WTC11 (cell line): ENCODE data around the gene CAPN9. TPM values are rescaled to one million over a fixed set of nuclear protein-coding genes. Genes with fewer than 3 reads are reported as not detected.

Experiments used
- ATAC-seq: fragments of 200-7000 bp; cut with Tn5 transposase; 2 replicates; pipeline ENCODE4 v1.10.0; 2021; ENCODE audit warnings: mild to moderate bottlenecking, moderate library complexity
- CTCF ChIA-PET: fragments of 300-600 bp; sonication (Branson Sonifier 250); formaldehyde crosslinking; loops from one replicate; lab custom pipeline; 2021; ENCODE audit warnings: antibody characterized with exemption; lab: Charles Lee
- POLR2A ChIA-PET: fragments of 350-600 bp; sonication (Branson Sonifier 250); formaldehyde crosslinking; loops from one replicate; lab custom pipeline; 2021; ENCODE audit warnings: antibody characterized with exemption; lab: Charles Lee
- DNase-seq: peaks from one replicate; pipeline ENCODE4 v3.0.0; 2021; ENCODE audit warnings: low spot score
- H3K27ac Mint-ChIP-seq: 2 replicates; pipeline ENCODE4 v1.8.0; 2021; ENCODE audit warnings: mixed read lengths
- H3K27me3 Mint-ChIP-seq: 2 replicates; pipeline ENCODE4 v1.8.0; 2021; ENCODE audit warnings: low read depth, mild to moderate bottlenecking, moderate library complexity, mixed read lengths
- H3K36me3 Mint-ChIP-seq: 2 replicates; pipeline ENCODE4 v1.8.0; 2021; ENCODE audit warnings: mixed read lengths
- H3K4me1 Mint-ChIP-seq: 2 replicates; pipeline ENCODE4 v1.8.0; 2022; ENCODE audit warnings: mixed read lengths
- H3K4me3 Mint-ChIP-seq: 2 replicates; pipeline ENCODE4 v1.8.0; 2021; ENCODE audit warnings: mild to moderate bottlenecking, moderate library complexity, mixed read lengths
- H3K9me3 Mint-ChIP-seq: 2 replicates; pipeline ENCODE4 v1.8.0; 2021; ENCODE audit warnings: mixed read lengths
- CREB1 ChIP-seq: sonication (generic); formaldehyde crosslinking; IDR thresholded peaks from 2 replicates; pipeline ENCODE4 v1.8.0; 2023; ENCODE audit warnings: mild to moderate bottlenecking, missing genetic modification reagents
- CREM ChIP-seq: sonication (generic); formaldehyde crosslinking; IDR thresholded peaks from 2 replicates; pipeline ENCODE4 v1.8.1; 2022; ENCODE audit warnings: mild to moderate bottlenecking, missing genetic modification reagents, moderate library complexity
- EMX1 ChIP-seq: fragments of 250-450 bp; sonication (Bioruptor Pico); IDR thresholded peaks from 2 replicates; pipeline ENCODE4 v1.8.0; 2021; ENCODE audit warnings: mild to moderate bottlenecking
- HMGA2 ChIP-seq: fragments of 250-450 bp; sonication (Bioruptor Pico); IDR thresholded peaks from 2 replicates; pipeline ENCODE4 v1.4.0; 2021; ENCODE audit warnings: mild to moderate bottlenecking, moderate library complexity
- IRF2 ChIP-seq: sonication (generic); formaldehyde crosslinking; IDR thresholded peaks from 2 replicates; pipeline ENCODE4 v1.8.0; 2022; ENCODE audit warnings: low read depth, missing genetic modification reagents, borderline replicate concordance
- NFATC4 ChIP-seq: fragments of 250-450 bp; sonication (Bioruptor Pico); IDR thresholded peaks from 2 replicates; pipeline ENCODE4 v1.9.0; 2021; ENCODE audit warnings: mild to moderate bottlenecking
- NR2C2 ChIP-seq: sonication (generic); formaldehyde crosslinking; IDR thresholded peaks from 2 replicates; pipeline ENCODE4 v1.8.0; 2022; ENCODE audit warnings: mild to moderate bottlenecking, missing genetic modification reagents
- TCF7 ChIP-seq: sonication (generic); formaldehyde crosslinking; IDR thresholded peaks from 2 replicates; pipeline ENCODE4 v1.8.0; 2022; ENCODE audit warnings: mild to moderate bottlenecking, low read depth, missing genetic modification reagents, moderate library complexity
- TEAD1 ChIP-seq: sonication (generic); formaldehyde crosslinking; IDR thresholded peaks from 2 replicates; pipeline ENCODE4 v1.8.0; 2022; ENCODE audit warnings: mild to moderate bottlenecking, missing genetic modification reagents
- TEAD4 ChIP-seq: sonication (generic); formaldehyde crosslinking; IDR thresholded peaks from 2 replicates; pipeline ENCODE4 v1.8.0; 2022; ENCODE audit warnings: mild to moderate bottlenecking, missing genetic modification reagents
- ZNF317 ChIP-seq: sonication (generic); formaldehyde crosslinking; IDR thresholded peaks from 2 replicates; pipeline ENCODE4 v1.8.1; 2023; ENCODE audit warnings: low read depth, mild to moderate bottlenecking, moderate library complexity, missing genetic modification reagents, borderline replicate concordance
- total RNA-seq: library from RNA; stranded (reverse); gene quantifications from 3 replicates; pipeline ENCODE4 v1.2.3, GENCODE V29; 2021
- TF ChIP-seq, protein P1 (sequence below): fragments of 250-450 bp; sonication (Bioruptor Pico); conservative IDR thresholded peaks from 2 replicates; pipeline ENCODE4 v1.9.0; 2021; ENCODE audit warnings: mild to moderate bottlenecking
- TF ChIP-seq, protein P2 (sequence below): sonication (generic); formaldehyde crosslinking; IDR thresholded peaks from 2 replicates; pipeline ENCODE4 v1.8.1; 2023; ENCODE audit warnings: mild to moderate bottlenecking, missing genetic modification reagents
- TF ChIP-seq, protein P3 (sequence below): sonication (generic); formaldehyde crosslinking; IDR thresholded peaks from 2 replicates; pipeline ENCODE4 v1.8.1; 2022; ENCODE audit warnings: mild to moderate bottlenecking, missing genetic modification reagents, moderate library complexity, borderline replicate concordance
- TF ChIP-seq, protein P4 (sequence below): fragments of 250-450 bp; sonication (Bioruptor Pico); IDR thresholded peaks from 2 replicates; pipeline ENCODE4 v1.9.0; 2021; ENCODE audit warnings: mild to moderate bottlenecking
- TF ChIP-seq, protein P5 (sequence below): sonication (generic); formaldehyde crosslinking; IDR thresholded peaks from 2 replicates; pipeline ENCODE4 v1.8.0; 2022; ENCODE audit warnings: mild to moderate bottlenecking, missing genetic modification reagents
- TF ChIP-seq, protein P6 (sequence below): sonication (generic); formaldehyde crosslinking; IDR thresholded peaks from 2 replicates; pipeline ENCODE4 v1.8.0; 2022; ENCODE audit warnings: missing genetic modification reagents
- TF ChIP-seq, protein P7 (sequence below): sonication (generic); formaldehyde crosslinking; IDR thresholded peaks from 2 replicates; pipeline ENCODE4 v1.8.0; 2023; ENCODE audit warnings: missing genetic modification reagents
- TF ChIP-seq, protein P8 (sequence below): sonication (generic); formaldehyde crosslinking; IDR thresholded peaks from 2 replicates; pipeline ENCODE4 v1.8.1; 2022; ENCODE audit warnings: mild to moderate bottlenecking, moderate library complexity, missing genetic modification reagents

CAPN9 gene
- total RNA-seq, 1 experiment from 2014 or later = not detected

DNA sequence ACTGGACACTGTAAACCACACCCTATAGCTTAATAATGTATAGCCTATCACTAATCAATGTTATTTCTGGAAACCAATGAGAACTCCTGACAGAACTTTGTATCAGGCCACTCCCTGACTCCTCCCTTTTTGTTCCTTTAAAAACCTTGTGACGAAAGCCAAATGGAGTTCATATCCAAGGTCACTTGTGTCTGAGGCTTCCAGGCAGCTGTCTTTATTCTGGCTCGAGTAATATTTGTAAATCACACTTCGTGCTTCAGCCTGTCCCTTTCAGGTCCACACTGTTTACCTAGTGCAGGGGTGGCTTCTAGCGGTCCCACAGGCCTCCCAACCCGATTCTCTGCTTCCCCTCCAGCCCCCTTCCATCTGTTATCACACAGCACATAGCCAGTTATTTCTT lies 16.2 kb upstream of the CAPN9 start (continued):
- TF ChIP-seq, protein P1, sequence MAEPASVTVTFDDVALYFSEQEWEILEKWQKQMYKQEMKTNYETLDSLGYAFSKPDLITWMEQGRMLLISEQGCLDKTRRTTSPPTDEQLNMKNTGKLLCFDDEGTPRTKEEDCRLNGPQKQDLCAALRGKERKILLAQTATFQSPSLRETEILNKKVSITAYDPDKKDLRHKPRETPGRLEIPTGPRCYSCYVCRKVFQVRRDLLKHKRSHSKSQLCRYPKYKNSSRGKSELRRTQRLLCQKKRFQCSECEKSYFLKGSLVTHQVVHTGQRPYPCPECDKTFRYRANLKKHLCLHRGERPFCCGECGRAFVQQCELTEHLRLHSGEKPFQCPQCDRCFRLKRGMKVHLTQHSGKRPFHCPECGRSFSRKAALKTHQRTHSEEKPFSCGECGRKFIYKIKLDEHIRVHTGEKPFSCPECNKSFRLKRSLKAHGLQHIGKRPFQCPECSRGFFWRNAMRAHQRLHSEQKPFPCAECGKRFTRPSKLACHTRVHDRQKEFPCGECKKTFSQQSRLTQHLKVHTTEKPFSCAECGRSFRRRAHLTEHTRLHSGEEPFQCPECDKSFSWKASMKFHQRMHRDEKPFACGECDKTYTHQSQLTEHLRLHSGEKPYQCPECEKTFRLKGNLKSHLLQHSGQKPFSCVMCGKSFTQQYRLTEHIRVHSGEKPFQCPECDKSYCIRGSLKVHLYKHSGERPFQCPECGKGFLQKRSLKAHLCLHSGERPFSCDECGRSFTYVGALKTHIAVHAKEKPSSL (CRISPR knock-in tag) = no peak
- TF ChIP-seq, protein P2, sequence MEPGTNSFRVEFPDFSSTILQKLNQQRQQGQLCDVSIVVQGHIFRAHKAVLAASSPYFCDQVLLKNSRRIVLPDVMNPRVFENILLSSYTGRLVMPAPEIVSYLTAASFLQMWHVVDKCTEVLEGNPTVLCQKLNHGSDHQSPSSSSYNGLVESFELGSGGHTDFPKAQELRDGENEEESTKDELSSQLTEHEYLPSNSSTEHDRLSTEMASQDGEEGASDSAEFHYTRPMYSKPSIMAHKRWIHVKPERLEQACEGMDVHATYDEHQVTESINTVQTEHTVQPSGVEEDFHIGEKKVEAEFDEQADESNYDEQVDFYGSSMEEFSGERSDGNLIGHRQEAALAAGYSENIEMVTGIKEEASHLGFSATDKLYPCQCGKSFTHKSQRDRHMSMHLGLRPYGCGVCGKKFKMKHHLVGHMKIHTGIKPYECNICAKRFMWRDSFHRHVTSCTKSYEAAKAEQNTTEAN (CRISPR knock-in tag) = no peak
- TF ChIP-seq HMGA2 (CRISPR knock-in tag) = no peak
- TF ChIP-seq, protein P3, sequence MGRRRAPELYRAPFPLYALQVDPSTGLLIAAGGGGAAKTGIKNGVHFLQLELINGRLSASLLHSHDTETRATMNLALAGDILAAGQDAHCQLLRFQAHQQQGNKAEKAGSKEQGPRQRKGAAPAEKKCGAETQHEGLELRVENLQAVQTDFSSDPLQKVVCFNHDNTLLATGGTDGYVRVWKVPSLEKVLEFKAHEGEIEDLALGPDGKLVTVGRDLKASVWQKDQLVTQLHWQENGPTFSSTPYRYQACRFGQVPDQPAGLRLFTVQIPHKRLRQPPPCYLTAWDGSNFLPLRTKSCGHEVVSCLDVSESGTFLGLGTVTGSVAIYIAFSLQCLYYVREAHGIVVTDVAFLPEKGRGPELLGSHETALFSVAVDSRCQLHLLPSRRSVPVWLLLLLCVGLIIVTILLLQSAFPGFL (CRISPR knock-in tag) = no peak
- TF ChIP-seq, protein P4, sequence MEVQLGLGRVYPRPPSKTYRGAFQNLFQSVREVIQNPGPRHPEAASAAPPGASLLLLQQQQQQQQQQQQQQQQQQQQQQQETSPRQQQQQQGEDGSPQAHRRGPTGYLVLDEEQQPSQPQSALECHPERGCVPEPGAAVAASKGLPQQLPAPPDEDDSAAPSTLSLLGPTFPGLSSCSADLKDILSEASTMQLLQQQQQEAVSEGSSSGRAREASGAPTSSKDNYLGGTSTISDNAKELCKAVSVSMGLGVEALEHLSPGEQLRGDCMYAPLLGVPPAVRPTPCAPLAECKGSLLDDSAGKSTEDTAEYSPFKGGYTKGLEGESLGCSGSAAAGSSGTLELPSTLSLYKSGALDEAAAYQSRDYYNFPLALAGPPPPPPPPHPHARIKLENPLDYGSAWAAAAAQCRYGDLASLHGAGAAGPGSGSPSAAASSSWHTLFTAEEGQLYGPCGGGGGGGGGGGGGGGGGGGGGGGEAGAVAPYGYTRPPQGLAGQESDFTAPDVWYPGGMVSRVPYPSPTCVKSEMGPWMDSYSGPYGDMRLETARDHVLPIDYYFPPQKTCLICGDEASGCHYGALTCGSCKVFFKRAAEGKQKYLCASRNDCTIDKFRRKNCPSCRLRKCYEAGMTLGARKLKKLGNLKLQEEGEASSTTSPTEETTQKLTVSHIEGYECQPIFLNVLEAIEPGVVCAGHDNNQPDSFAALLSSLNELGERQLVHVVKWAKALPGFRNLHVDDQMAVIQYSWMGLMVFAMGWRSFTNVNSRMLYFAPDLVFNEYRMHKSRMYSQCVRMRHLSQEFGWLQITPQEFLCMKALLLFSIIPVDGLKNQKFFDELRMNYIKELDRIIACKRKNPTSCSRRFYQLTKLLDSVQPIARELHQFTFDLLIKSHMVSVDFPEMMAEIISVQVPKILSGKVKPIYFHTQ = no peak
- TF ChIP-seq, protein P5, sequence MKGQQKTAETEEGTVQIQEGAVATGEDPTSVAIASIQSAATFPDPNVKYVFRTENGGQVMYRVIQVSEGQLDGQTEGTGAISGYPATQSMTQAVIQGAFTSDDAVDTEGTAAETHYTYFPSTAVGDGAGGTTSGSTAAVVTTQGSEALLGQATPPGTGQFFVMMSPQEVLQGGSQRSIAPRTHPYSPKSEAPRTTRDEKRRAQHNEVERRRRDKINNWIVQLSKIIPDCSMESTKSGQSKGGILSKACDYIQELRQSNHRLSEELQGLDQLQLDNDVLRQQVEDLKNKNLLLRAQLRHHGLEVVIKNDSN (CRISPR knock-in tag) = no peak

DNA sequence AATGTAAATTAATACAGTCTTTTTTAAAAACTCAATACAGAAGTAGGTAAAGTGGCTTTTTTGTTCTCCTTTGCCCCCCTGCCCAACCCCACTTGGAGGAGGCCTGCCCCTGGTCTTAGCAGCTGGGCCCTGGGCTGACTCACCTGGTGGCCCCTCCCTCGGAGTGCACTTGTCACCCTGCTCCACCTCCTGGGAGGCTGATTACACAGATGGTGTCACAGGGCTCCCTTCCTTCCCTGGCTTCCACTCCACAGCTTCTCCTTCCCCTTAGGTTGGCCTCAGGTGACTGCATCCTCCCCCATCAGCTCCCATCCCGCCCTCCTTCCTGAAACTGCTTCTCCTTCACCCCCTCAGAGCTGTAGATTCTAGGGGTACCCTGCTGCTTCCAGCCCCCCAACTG lies 11.7 kb upstream of the CAPN9 start:
- Mint-ChIP-seq H3K36me3 (peaks cover 6% of the 10 kb centered on the region; the same call in 1 of the 2 replicates), H3K27me3 (peaks cover 3% of the 10 kb centered on the region; the same call in 1 of the 2 replicates), H3K9me3 (peaks cover 12% of the 10 kb centered on the region), H3K4me3 (no peak overlapping the region), H3K27ac (no peak overlapping the region), H3K4me1 (peaks cover 2% of the 10 kb centered on the region; the same call in 1 of the 2 replicates)
- ATAC-seq (no peak), DNase-seq (no peak)
- CTCF ChIA-PET = interaction anchor here (1.8 kb wide), 1 partner anchor 16 kb away, joined by 4 read pairs; no protein-coding TSS in a partner anchor
- POLR2A ChIA-PET = no interaction called here
- TF ChIP-seq CREM (CRISPR knock-in tag) = no peak
- TF ChIP-seq, protein P6, sequence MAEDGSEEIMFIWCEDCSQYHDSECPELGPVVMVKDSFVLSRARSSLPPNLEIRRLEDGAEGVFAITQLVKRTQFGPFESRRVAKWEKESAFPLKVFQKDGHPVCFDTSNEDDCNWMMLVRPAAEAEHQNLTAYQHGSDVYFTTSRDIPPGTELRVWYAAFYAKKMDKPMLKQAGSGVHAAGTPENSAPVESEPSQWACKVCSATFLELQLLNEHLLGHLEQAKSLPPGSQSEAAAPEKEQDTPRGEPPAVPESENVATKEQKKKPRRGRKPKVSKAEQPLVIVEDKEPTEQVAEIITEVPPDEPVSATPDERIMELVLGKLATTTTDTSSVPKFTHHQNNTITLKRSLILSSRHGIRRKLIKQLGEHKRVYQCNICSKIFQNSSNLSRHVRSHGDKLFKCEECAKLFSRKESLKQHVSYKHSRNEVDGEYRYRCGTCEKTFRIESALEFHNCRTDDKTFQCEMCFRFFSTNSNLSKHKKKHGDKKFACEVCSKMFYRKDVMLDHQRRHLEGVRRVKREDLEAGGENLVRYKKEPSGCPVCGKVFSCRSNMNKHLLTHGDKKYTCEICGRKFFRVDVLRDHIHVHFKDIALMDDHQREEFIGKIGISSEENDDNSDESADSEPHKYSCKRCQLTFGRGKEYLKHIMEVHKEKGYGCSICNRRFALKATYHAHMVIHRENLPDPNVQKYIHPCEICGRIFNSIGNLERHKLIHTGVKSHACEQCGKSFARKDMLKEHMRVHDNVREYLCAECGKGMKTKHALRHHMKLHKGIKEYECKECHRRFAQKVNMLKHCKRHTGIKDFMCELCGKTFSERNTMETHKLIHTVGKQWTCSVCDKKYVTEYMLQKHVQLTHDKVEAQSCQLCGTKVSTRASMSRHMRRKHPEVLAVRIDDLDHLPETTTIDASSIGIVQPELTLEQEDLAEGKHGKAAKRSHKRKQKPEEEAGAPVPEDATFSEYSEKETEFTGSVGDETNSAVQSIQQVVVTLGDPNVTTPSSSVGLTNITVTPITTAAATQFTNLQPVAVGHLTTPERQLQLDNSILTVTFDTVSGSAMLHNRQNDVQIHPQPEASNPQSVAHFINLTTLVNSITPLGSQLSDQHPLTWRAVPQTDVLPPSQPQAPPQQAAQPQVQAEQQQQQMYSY (CRISPR knock-in tag) = peak; percentile 79

DNA sequence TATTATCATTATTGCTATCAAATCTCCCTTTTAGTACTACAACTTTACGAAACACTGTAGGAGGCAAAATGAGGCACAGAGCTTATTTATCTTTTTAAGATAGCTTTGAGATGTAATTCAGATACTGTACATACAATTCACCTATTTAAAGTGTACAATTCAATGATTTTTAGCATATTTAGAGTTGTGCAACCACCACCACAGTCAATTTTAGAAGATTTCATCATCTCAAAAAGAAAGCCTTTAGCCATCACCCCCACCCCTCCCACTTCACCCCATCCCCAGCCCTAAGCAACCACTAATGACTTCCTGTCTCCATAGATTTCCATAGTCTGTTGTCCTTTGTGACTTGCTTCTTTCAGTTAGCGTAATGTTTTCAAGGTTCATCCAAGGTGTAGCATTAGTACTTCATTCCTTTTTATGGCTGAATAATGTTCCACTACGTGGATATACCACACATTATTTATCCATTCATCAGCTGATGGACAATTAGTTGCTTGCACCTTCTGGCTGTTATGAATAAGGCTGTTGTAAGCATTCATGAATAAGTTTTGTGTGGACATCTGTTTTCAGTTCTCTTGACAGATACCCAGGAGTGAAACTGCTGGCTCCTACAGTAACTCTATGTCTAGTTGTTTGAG lies 9.4 kb upstream of the CAPN9 start:
- CTCF ChIA-PET = interaction anchor here (1.0 kb wide), 1 partner anchor 36 kb away, joined by 3 read pairs; no protein-coding TSS in a partner anchor
- no peak overlapping the region for H3K4me3 Mint-ChIP-seq
- peaks cover 12% of the 10 kb centered on the region for H3K9me3 Mint-ChIP-seq
- TF ChIP-seq CREB1 (CRISPR knock-in tag) = no peak
- TF ChIP-seq TEAD4 (CRISPR knock-in tag) = no peak
- no peak for TF ChIP-seq NR2C2
- TF ChIP-seq EMX1 = no peak
- no peak for TF ChIP-seq TEAD1 (CRISPR knock-in tag)
- no peak for TF ChIP-seq IRF2 (CRISPR knock-in tag)
- TF ChIP-seq, protein P7, sequence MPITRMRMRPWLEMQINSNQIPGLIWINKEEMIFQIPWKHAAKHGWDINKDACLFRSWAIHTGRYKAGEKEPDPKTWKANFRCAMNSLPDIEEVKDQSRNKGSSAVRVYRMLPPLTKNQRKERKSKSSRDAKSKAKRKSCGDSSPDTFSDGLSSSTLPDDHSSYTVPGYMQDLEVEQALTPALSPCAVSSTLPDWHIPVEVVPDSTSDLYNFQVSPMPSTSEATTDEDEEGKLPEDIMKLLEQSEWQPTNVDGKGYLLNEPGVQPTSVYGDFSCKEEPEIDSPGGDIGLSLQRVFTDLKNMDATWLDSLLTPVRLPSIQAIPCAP = no peak
- TF ChIP-seq TCF7 (CRISPR knock-in tag) = no peak
- no peak for TF ChIP-seq ZNF317 (CRISPR knock-in tag)
- TF ChIP-seq, protein P8, sequence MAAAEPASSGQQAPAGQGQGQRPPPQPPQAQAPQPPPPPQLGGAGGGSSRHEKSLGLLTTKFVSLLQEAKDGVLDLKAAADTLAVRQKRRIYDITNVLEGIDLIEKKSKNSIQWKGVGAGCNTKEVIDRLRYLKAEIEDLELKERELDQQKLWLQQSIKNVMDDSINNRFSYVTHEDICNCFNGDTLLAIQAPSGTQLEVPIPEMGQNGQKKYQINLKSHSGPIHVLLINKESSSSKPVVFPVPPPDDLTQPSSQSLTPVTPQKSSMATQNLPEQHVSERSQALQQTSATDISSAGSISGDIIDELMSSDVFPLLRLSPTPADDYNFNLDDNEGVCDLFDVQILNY (CRISPR knock-in tag) = no peak
- TF ChIP-seq NFATC4 (CRISPR knock-in tag) = no peak

More for the DNA sequence above, 9.4 kb upstream of the CAPN9 start:
- peaks cover 3% of the 10 kb centered on the region; the same call in 1 of the 2 replicates for H3K27me3 Mint-ChIP-seq
- H3K4me1 Mint-ChIP-seq = peaks cover 2% of the 10 kb centered on the region; the same call in 1 of the 2 replicates
- ATAC-seq (no peak), DNase-seq (no peak)
- no peak overlapping the region for H3K27ac Mint-ChIP-seq
- POLR2A ChIA-PET = no interaction called here
- peaks cover 6% of the 10 kb centered on the region; the same call in 1 of the 2 replicates for H3K36me3 Mint-ChIP-seq
